Measurements from ENCODE around the gene HOXD11.

DNA sequence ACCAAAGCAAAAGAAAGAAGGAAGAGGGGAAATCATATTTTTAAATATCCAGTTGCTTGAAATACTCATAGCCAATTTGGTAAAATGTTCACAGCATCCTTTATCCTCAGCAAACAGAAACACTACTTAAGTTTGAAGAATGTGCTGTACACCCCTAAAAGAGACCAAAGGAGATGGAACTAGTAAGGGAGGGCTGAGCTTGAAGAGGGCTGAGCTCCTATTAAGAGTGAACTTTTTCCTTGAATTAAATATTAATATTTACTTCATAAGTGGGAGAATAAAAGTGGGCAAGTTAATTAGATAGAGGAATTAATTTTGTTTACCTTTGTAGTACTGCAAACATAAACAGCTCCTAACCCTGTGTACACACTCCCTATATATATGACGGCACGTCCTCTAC, 30.3 kb upstream of the HOXD11 start:
- TF ChIP-seq POLR2A (IDR thresholded peaks at IDR 0.05): no peak
- TF ChIP-seq, protein P1, sequence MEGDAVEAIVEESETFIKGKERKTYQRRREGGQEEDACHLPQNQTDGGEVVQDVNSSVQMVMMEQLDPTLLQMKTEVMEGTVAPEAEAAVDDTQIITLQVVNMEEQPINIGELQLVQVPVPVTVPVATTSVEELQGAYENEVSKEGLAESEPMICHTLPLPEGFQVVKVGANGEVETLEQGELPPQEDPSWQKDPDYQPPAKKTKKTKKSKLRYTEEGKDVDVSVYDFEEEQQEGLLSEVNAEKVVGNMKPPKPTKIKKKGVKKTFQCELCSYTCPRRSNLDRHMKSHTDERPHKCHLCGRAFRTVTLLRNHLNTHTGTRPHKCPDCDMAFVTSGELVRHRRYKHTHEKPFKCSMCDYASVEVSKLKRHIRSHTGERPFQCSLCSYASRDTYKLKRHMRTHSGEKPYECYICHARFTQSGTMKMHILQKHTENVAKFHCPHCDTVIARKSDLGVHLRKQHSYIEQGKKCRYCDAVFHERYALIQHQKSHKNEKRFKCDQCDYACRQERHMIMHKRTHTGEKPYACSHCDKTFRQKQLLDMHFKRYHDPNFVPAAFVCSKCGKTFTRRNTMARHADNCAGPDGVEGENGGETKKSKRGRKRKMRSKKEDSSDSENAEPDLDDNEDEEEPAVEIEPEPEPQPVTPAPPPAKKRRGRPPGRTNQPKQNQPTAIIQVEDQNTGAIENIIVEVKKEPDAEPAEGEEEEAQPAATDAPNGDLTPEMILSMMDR (IDR thresholded peaks at IDR 0.05 in 4 of 5, conservative IDR thresholded peaks at IDR 0.05 in 1 of 5): no peak

All from gastrocnemius medialis (tissue), 4 donors.